ENCODE data around the gene R3HDM2. TPM values are rescaled to one million over a fixed set of nuclear protein-coding genes. Genes with fewer than 3 reads are reported as not detected.
"Not testable (repeated sequence)": the region's sequence is repeated elsewhere in the genome, so short reads cannot be mapped to it uniquely, and the experiment has no call there.

R3HDM2 gene
- total RNA-seq, 3 donors from 2014 or later: 31.6 to 43.0 (median 35.7) TPM

DNA sequence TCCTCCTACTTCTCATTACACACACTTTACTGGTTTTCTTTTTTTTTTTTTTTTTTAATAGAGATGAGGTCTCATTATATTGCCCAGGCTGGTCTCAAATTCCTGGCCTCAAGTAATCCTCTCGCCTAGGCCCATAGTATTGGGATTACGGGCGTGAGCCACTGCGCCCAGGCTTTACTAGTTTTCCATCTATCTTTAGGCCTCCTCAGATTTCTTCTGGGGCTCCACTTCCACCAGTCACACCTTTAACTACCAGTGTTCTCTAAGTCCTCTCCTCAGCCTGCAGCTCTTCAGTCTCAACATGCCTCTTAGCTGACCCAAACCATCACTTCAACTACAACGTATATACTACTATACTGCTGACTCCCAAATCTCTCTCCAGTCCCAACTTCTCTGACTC lies 10.4 kb downstream of the R3HDM2 start:
- Histone ChIP-seq H3K27me3 (no peaks in the 10 kb centered on the region), H3K27ac (no peak overlapping the region), H3K4me3 (no peak overlapping the region), H3K4me1 (no peaks in the 10 kb centered on the region), H3K9me3 (no peaks in the 10 kb centered on the region), H3K36me3 (no peaks in the 10 kb centered on the region)
- intact Hi-C loops (cut with DNase I; ENCODE audit: low total_unique reads): no loop called here
- DNase-seq (ENCODE audit: low spot score in 2 of 2): no peak
- no peak for TF ChIP-seq POLR2A (IDR thresholded peaks at IDR 0.05)
- TF ChIP-seq, protein P1, sequence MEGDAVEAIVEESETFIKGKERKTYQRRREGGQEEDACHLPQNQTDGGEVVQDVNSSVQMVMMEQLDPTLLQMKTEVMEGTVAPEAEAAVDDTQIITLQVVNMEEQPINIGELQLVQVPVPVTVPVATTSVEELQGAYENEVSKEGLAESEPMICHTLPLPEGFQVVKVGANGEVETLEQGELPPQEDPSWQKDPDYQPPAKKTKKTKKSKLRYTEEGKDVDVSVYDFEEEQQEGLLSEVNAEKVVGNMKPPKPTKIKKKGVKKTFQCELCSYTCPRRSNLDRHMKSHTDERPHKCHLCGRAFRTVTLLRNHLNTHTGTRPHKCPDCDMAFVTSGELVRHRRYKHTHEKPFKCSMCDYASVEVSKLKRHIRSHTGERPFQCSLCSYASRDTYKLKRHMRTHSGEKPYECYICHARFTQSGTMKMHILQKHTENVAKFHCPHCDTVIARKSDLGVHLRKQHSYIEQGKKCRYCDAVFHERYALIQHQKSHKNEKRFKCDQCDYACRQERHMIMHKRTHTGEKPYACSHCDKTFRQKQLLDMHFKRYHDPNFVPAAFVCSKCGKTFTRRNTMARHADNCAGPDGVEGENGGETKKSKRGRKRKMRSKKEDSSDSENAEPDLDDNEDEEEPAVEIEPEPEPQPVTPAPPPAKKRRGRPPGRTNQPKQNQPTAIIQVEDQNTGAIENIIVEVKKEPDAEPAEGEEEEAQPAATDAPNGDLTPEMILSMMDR (IDR thresholded peaks at IDR 0.05): no peak
- no peak for TF ChIP-seq POLR2AphosphoS5 (IDR thresholded peaks at IDR 0.05)

DNA sequence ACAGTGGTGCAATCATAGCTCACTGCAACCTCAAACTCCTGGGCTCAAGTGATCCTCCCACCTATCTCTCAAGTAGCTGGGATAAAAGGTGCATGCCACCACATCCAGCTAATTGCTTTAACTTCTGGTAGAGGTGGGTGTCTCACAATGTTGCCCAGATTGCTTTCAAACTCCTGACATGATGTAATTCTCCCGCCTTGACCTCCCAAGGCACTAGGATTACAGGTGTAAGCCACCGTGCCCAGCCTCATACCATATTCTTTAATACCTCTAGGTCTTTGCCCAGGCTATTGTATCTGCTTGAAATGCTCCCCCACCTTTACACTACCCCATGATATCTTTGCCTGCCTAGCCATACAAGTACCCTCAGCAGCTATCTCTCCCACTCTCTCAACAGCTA lies 11.3 kb downstream of the R3HDM2 start:
- DNase-seq (ENCODE audit: low spot score in 2 of 2): no peak
- no peaks in the 10 kb centered on the region for H3K4me1 ChIP-seq
- H3K4me3 ChIP-seq: no peak overlapping the region
- no peaks in the 10 kb centered on the region for H3K9me3 ChIP-seq
- no peaks in the 10 kb centered on the region for H3K36me3 ChIP-seq
- no peak overlapping the region for H3K27ac ChIP-seq
- intact Hi-C loops (cut with DNase I; ENCODE audit: low total_unique reads): no loop called here
- H3K27me3 ChIP-seq: no peaks in the 10 kb centered on the region
- TF ChIP-seq, protein P1 (IDR thresholded peaks at IDR 0.05): no peak
- no peak for TF ChIP-seq POLR2A (IDR thresholded peaks at IDR 0.05)
- no peak for TF ChIP-seq POLR2AphosphoS5 (IDR thresholded peaks at IDR 0.05)

DNA sequence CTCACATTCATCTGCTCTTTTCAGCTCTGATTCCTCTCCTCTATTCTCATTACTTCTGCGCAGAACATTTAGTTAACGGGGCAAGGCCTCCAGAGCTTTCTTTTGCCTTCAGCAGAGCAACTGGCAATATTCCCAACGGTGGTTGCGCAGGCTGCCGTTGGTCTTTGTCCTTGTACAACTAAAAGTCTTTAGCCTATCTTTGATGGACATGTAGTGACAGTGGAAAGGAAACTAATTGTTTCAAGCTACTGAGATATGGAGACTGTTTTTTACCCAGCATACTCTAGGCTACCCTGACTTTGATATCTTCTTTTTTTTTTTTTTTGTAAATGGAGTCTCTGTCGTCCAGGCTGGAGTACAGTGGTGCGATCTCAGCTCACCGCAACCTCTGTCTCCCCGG lies 12.6 kb downstream of the R3HDM2 start:
- Histone ChIP-seq H3K27me3 (no peaks in the 10 kb centered on the region), H3K27ac (no peak overlapping the region), H3K9me3 (no peaks in the 10 kb centered on the region), H3K4me1 (no peaks in the 10 kb centered on the region), H3K36me3 (no peaks in the 10 kb centered on the region), H3K4me3 (no peak overlapping the region)
- intact Hi-C loops (cut with DNase I; ENCODE audit: low total_unique reads): no loop called here
- no peak for TF ChIP-seq POLR2A (IDR thresholded peaks at IDR 0.05)
- TF ChIP-seq, protein P1 (IDR thresholded peaks at IDR 0.05): no peak
- no peak for TF ChIP-seq POLR2AphosphoS5 (IDR thresholded peaks at IDR 0.05)
- no peak for DNase-seq (ENCODE audit: low spot score in 2 of 2)

DNA sequence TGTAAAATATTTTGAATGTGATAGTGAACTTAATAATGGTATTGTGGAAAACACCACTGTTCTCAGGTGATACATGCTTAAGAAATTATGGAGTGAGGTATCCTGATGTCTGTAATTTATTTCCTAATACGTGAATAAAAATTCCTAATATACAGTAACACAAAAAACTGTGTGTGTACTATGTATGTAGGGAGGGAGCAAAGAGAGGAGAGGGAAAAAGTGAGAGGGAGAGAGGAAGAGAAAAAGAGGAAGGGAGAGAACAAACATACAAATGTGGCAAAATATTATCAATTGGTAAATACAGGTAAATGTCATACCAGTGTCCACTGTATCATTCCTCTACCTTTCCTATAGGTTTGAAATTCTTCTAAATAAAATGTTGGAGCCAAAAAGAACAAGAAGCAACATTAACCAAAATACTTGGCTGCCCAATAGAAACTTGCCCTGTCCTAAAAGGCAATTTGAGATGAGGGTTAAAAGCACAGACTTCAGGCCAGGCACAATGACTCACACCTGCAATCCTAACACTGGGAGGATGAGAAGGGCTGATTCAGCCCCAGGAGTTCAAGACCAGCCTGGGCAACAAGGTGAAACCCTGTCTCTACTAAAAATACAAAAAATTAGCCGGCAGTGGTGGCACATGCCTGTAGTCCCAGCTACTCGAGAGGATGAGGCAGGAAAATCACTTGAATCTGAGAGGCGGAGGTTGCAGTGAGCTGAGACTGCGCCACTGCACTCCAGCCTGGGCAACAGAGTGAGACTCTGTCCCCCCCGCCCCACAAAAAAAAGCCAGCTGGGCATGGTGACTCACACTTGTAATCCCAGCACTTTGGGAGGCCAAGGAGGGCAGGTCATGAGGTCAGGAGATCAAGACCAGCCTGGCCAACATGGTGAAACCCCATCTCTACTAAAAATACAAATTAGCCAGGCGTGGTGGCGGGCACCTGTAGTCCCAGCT lies 14.5 kb downstream of the R3HDM2 start:
- DNase-seq (ENCODE audit: low spot score in 2 of 2): no peak

DNA sequence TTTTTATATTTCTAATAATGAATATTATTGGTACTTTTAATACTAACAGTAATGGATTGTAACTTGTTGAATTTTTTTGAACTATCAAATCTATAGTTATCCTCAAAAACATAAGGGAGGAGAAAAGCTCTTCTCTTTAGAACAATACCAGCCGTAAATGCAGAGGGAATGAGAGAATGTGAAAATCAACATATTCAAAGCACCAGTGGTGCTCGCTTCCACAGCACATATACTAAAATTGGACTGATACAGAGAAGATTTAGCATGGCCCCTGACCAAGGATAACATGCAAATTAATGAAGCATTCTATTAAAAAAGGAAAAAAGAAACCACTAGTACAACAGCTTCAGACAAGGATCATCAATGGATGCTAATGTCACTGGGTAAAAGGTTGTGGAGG lies 15.8 kb downstream of the R3HDM2 start:
- DNase-seq (ENCODE audit: low spot score in 2 of 2): no peak
- TF ChIP-seq POLR2AphosphoS5 (IDR thresholded peaks at IDR 0.05) (no peak), POLR2A (IDR thresholded peaks at IDR 0.05) (no peak)
- TF ChIP-seq, protein P1 (IDR thresholded peaks at IDR 0.05): no peak
- H3K9me3 ChIP-seq: no peaks in the 10 kb centered on the region
- no peak overlapping the region for H3K27ac ChIP-seq
- H3K36me3 ChIP-seq: no peaks in the 10 kb centered on the region
- intact Hi-C loops (cut with DNase I; ENCODE audit: low total_unique reads): no loop called here
- no peaks in the 10 kb centered on the region for H3K4me1 ChIP-seq
- H3K27me3 ChIP-seq: no peaks in the 10 kb centered on the region
- H3K4me3 ChIP-seq: no peak overlapping the region

More for the DNA sequence above, 14.5 kb downstream of the R3HDM2 start:
- intact Hi-C loops (cut with DNase I; ENCODE audit: low total_unique reads): no loop called here
- Histone ChIP-seq H3K4me1 (no peaks in the 10 kb centered on the region), H3K36me3 (no peaks in the 10 kb centered on the region), H3K27me3 (no peaks in the 10 kb centered on the region), H3K27ac (no peak overlapping the region), H3K4me3 (no peak overlapping the region), H3K9me3 (no peaks in the 10 kb centered on the region)
- TF ChIP-seq POLR2A (IDR thresholded peaks at IDR 0.05) (no peak), POLR2AphosphoS5 (IDR thresholded peaks at IDR 0.05) (no peak)
- TF ChIP-seq, protein P1 (IDR thresholded peaks at IDR 0.05): no peak

DNA sequence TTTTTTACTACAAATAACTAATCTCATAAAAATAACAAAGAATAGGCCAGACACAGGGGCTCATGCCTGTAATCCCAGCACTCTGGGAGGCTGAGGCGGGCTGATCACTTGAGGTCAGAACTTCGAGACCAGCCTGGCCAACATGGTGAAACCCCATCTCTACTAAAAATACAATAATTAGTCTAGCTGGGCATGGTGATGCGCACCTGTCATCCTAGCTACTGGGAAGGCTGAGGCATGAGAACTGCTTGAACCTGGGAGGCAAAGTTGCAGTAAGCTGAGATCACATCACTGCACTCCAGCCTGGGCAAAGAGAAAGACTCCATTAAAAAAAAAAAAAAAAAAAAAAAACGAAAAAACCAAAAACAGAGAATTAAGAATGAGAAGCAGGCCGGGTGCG lies 16.7 kb downstream of the R3HDM2 start:
- H3K4me1 ChIP-seq; DNase-seq (ENCODE audit: low spot score in 2 of 2); H3K36me3 ChIP-seq; H3K27me3 ChIP-seq; H3K27ac ChIP-seq; H3K4me3 ChIP-seq; H3K9me3 ChIP-seq; intact Hi-C loops (cut with DNase I; ENCODE audit: low total_unique reads): not testable (repeated sequence)

Measured in breast epithelium (tissue), 4 donors.